T-cell (primary cell): ENCODE measurements around the gene MYRF. TPM values are rescaled to one million over a fixed set of nuclear protein-coding genes. Genes with fewer than 3 reads are reported as not detected.

ENCODE experiments used
- ATAC-seq, 4 experiments: fragments of 200-7000 bp in 3 of 4; fragments of 150-1000 bp in 1 of 4; cut with Tn5 transposase; replicated peaks in 1 of 4; 1 replicate in 3 of 4; 2 replicates in 1 of 4; pipeline ENCODE4 v1.10.0; 2021; ENCODE audit warnings: moderate library complexity in 3 of 4, mild to moderate bottlenecking in 2 of 4, moderate number of reproducible peaks in 1 of 4
- CTCF ChIA-PET, 2 donors: fragments of 300-600 bp; sonication (Branson Sonifier 250); formaldehyde crosslinking; loops; one replicate each; lab custom pipeline; 2022; ENCODE audit warnings: antibody characterized with exemption in 2 of 2; lab: Charles Lee
- POLR2A ChIA-PET, 2 donors: fragments of 300-600 bp; sonication (Branson Sonifier 250); formaldehyde crosslinking; loops; one replicate each; lab custom pipeline; 2022; ENCODE audit warnings: antibody characterized with exemption in 2 of 2; lab: Charles Lee
- DNase-seq, 35 experiments: peaks; one replicate each; pipeline versions ENCODE4 v3.0.0 to v3.0.0-alpha.2; 2013 to 2023
- H3K27ac ChIP-seq: one replicate; pipeline ENCODE4 v1.5.1; 2013; ENCODE audit warnings: low read length
- H3K27me3 ChIP-seq, 2 experiments: replicated peaks in 1 of 2; 1 replicate in 1 of 2; 2 replicates in 1 of 2; pipeline versions ENCODE4 v1.6.1 to v1.7.0; 2013; ENCODE audit warnings: low read length in 1 of 2, mixed read lengths in 1 of 2; ENCODE audit not compliant: control insufficient read depth in 2 of 2, insufficient read depth in 2 of 2; ENCODE audit errors: extremely low read depth in 1 of 2
- H3K36me3 ChIP-seq, 2 donors: 1 replicate in 1 of 2; 2 replicates in 1 of 2; pipeline versions ENCODE4 v1.6.1 to v1.7.0; 2013; ENCODE audit warnings: low read length in 1 of 2; ENCODE audit not compliant: control insufficient read depth in 2 of 2, insufficient read depth in 1 of 2; ENCODE audit errors: extremely low read depth in 1 of 2
- H3K4me1 ChIP-seq, 2 experiments: 1 replicate in 1 of 2; 2 replicates in 1 of 2; pipeline versions ENCODE4 v1.6.1 to v1.7.0; 2013; ENCODE audit warnings: low read length in 2 of 2, mixed read lengths in 1 of 2; ENCODE audit not compliant: insufficient read depth in 2 of 2, control insufficient read depth in 1 of 2; ENCODE audit errors: extremely low read depth in 1 of 2
- H3K4me3 ChIP-seq, 2 donors: 1 replicate in 1 of 2; 2 replicates in 1 of 2; pipeline versions ENCODE4 v1.5.1 to v1.7.0; 2013; ENCODE audit warnings: mild to moderate bottlenecking in 2 of 2, low read length in 1 of 2, moderate library complexity in 1 of 2; ENCODE audit not compliant: control insufficient read depth in 1 of 2; ENCODE audit errors: extremely low read depth in 1 of 2
- H3K9me3 ChIP-seq: 2 replicates; pipeline ENCODE4 v1.7.0; 2013
- H3K27ac Mint-ChIP-seq, 2 donors: one replicate each; pipeline ENCODE4 v1.8.0; 2020 to 2021; ENCODE audit warnings: mild to moderate bottlenecking in 2 of 2, mixed read lengths in 2 of 2
- H3K27me3 Mint-ChIP-seq, 2 donors: one replicate each; pipeline ENCODE4 v1.8.0; 2021 to 2022; ENCODE audit warnings: mixed read lengths in 2 of 2
- H3K36me3 Mint-ChIP-seq: one replicate; pipeline ENCODE4 v1.8.0; 2021; ENCODE audit warnings: mixed read lengths
- H3K4me1 Mint-ChIP-seq, 3 donors: one replicate each; pipeline ENCODE4 v1.8.0; 2020 to 2022; ENCODE audit warnings: mixed read lengths in 3 of 3, mild to moderate bottlenecking in 1 of 3
- H3K4me3 Mint-ChIP-seq, 3 donors: one replicate each; pipeline ENCODE4 v1.8.0; 2020 to 2022; ENCODE audit warnings: mild to moderate bottlenecking in 3 of 3, mixed read lengths in 3 of 3, moderate library complexity in 3 of 3
- H3K9me3 Mint-ChIP-seq, 3 donors: one replicate each; pipeline ENCODE4 v1.8.0; 2020 to 2022; ENCODE audit warnings: mixed read lengths in 3 of 3
- WGBS: methylation state at CpG from one replicate; pipeline ENCODE4 v1.1.5; 2013; ENCODE audit warnings: missing lambda C conversion rate; ENCODE audit not compliant: insufficient coverage; 5-methylcytosine and 5-hydroxymethylcytosine counted together
- total RNA-seq, 35 experiments: library from RNA in 6 of 35; stranded (reverse) in 6 of 35; fragments of 120-200 nt in 1 of 35; gene quantifications; one replicate each; pipeline versions ENCODE4 v1.2.1 to v1.2.4 and lab custom pipeline; 2013 to 2026

The MYRF gene
- total RNA-seq, 5 donors from 2014 or later (not counting 1 experiment from before 2014, with no cell fraction given) = 0.95 to 4.9 (median 1.5) TPM

GRCh38 chr11:61802605-61803004 is 50.2 kb downstream of the MYRF start:
- Histone ChIP-seq H3K4me1 (no peaks in the 10 kb centered on the region), H3K9me3 (no peaks in the 10 kb centered on the region), H3K27ac (no peak overlapping the region), H3K27me3 (no peaks in the 10 kb centered on the region), H3K36me3 (peaks cover 0 to 6% of the 10 kb centered on the region in 2 donors), H3K4me3 (no peak overlapping the region)
- ATAC-seq = no peak
- no peaks in the 10 kb centered on the region for H3K27me3 Mint-ChIP-seq
- POLR2A ChIA-PET = no interaction called here
- no peaks in the 10 kb centered on the region for H3K4me1 Mint-ChIP-seq
- H3K27ac Mint-ChIP-seq = no peak overlapping the region
- H3K4me3 Mint-ChIP-seq = no peak overlapping the region
- 87% methylated on average over 4 of the region's 6 CpGs for whole genome bisulfite sequencing
- no peaks in the 10 kb centered on the region for H3K9me3 Mint-ChIP-seq
- peaks cover 4% of the 10 kb centered on the region for H3K36me3 Mint-ChIP-seq
- CTCF ChIA-PET = interaction anchor here in 1 of 2 donors (0.6 kb wide), 1 partner anchor 185 kb away, joined by 4 read pairs; no protein-coding TSS in a partner anchor
- DNase-seq = no peak

DNA sequence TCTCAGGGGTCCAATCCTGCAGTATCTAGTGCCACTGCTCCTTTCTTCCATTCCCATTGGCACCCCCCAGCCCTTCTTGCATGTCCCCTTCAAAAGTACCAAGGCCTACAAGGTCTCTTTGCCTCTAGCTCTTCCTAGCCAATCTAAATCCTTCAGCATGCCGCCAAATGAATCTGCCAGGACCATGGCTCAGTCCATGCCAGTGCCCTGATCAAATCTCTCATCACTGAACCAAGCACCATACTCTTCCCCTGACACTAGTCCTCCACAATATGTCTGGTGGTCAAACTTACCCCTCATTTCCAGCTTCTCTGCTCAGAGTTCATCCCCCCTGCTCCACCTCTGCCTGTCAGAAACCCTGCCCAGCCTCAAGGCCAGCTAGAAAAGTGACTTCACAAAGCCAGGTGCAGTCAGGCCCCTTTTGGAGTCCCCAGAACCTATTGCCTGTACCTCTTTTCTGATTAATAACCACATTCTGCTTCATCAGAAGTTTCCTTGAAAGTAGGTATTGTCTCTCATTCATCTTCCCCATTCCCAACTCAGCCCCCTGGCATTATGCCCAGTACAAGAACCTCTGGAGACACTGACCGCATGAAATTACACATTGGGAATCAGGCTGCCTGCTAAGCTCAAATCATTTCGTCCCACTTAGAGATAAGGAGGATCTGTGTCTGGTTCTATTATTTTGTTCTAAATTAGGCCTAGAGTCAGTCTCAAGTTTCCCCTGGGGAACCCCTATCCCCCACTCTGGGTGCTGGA is 51.6 kb downstream of the MYRF start:
- Histone ChIP-seq H3K36me3 (peaks cover 0 to 6% of the 10 kb centered on the region in 2 donors), H3K27me3 (no peaks in the 10 kb centered on the region), H3K4me3 (no peak overlapping the region), H3K9me3 (no peaks in the 10 kb centered on the region), H3K4me1 (no peaks in the 10 kb centered on the region), H3K27ac (no peak overlapping the region)
- Mint-ChIP-seq H3K4me3 (no peak overlapping the region), H3K27me3 (no peaks in the 10 kb centered on the region), H3K9me3 (no peaks in the 10 kb centered on the region), H3K27ac (no peak overlapping the region), H3K4me1 (no peaks in the 10 kb centered on the region), H3K36me3 (peaks cover 4% of the 10 kb centered on the region)
- ChIA-PET CTCF (no interaction called here), POLR2A (no interaction called here)
- WGBS = 100% methylated on average over 1 of the region's 3 CpGs
- DNase-seq (no peak), ATAC-seq (no peak)

- POLR2A ChIA-PET = no interaction called here
- ATAC-seq = no peak
- H3K9me3 ChIP-seq = no peaks in the 10 kb centered on the region
- Mint-ChIP-seq H3K36me3 (peaks cover 4% of the 10 kb centered on the region), H3K27me3 (no peaks in the 10 kb centered on the region), H3K27ac (no peak overlapping the region), H3K4me3 (no peak overlapping the region), H3K4me1 (no peaks in the 10 kb centered on the region), H3K9me3 (no peaks in the 10 kb centered on the region)
- no peak overlapping the region for H3K4me3 ChIP-seq
- no peak for DNase-seq
- H3K27me3 ChIP-seq = no peaks in the 10 kb centered on the region
- H3K4me1 ChIP-seq = no peaks in the 10 kb centered on the region
- peaks cover 0 to 6% of the 10 kb centered on the region in 2 donors for H3K36me3 ChIP-seq
- H3K27ac ChIP-seq = no peak overlapping the region
- no CpG with 5 or more reads among the region's 1 CpG for WGBS
- CTCF ChIA-PET = no interaction called here
Measured at GRCh38 chr11:61805146-61805545, 52.7 kb downstream of the MYRF start.

GRCh38 chr11:61806785-61807184 is 54.3 kb downstream of the MYRF start:
- H3K4me3 Mint-ChIP-seq = no peak overlapping the region
- no peaks in the 10 kb centered on the region for H3K27me3 Mint-ChIP-seq
- Histone ChIP-seq H3K27ac (no peak overlapping the region), H3K36me3 (peaks cover 0 to 10% of the 10 kb centered on the region in 2 donors), H3K9me3 (no peaks in the 10 kb centered on the region), H3K4me3 (no peak overlapping the region), H3K27me3 (no peaks in the 10 kb centered on the region), H3K4me1 (no peaks in the 10 kb centered on the region)
- DNase-seq (no peak), ATAC-seq (no peak)
- no peaks in the 10 kb centered on the region for H3K36me3 Mint-ChIP-seq
- H3K9me3 Mint-ChIP-seq = no peaks in the 10 kb centered on the region
- POLR2A ChIA-PET = no interaction called here
- H3K4me1 Mint-ChIP-seq = no peaks in the 10 kb centered on the region
- CTCF ChIA-PET = interaction anchor here in 1 of 2 donors (0.6 kb wide), 1 partner anchor 57 kb away, joined by 5 read pairs; no protein-coding TSS in a partner anchor
- H3K27ac Mint-ChIP-seq = no peak overlapping the region
- 100% methylated on average over 2 of the region's 5 CpGs for WGBS

GRCh38 chr11:61810671-61811175 is 58.3 kb downstream of the MYRF start:
- peaks cover 9 to 11% of the 10 kb centered on the region in 2 experiments for H3K4me1 ChIP-seq
- 93% methylated on average over 5 of the region's 8 CpGs for WGBS
- no peak for ATAC-seq
- no peak for DNase-seq
- no peak overlapping the region for H3K27ac ChIP-seq
- H3K36me3 ChIP-seq = peaks cover 0 to 11% of the 10 kb centered on the region in 2 donors
- no peak overlapping the region for H3K4me3 ChIP-seq
- no peaks in the 10 kb centered on the region for H3K9me3 ChIP-seq
- H3K36me3 Mint-ChIP-seq = no peaks in the 10 kb centered on the region
- H3K27ac Mint-ChIP-seq = no peak overlapping the region
- no peaks in the 10 kb centered on the region for H3K9me3 Mint-ChIP-seq
- POLR2A ChIA-PET = no interaction called here
- H3K27me3 ChIP-seq = peaks cover 0 to 22% of the 10 kb centered on the region in 2 experiments
- CTCF ChIA-PET = no interaction called here
- peaks cover 4 to 11% (median 8%) of the 10 kb centered on the region in 3 donors for H3K4me1 Mint-ChIP-seq
- no peak overlapping the region for H3K4me3 Mint-ChIP-seq
- peaks cover 0 to 16% of the 10 kb centered on the region in 2 donors for H3K27me3 Mint-ChIP-seq

- Mint-ChIP-seq H3K36me3 (no peaks in the 10 kb centered on the region), H3K4me1 (peaks cover 10 to 16% (median 15%) of the 10 kb centered on the region in 3 donors), H3K4me3 (no peak overlapping the region), H3K27ac (no peak overlapping the region), H3K27me3 (peaks cover 0 to 23% of the 10 kb centered on the region in 2 donors), H3K9me3 (no peaks in the 10 kb centered on the region)
- POLR2A ChIA-PET = no interaction called here
- Histone ChIP-seq H3K9me3 (no peaks in the 10 kb centered on the region), H3K4me1 (peaks cover 12 to 21% of the 10 kb centered on the region in 2 experiments), H3K27me3 (peaks cover 0 to 31% of the 10 kb centered on the region in 2 experiments), H3K27ac (no peak overlapping the region), H3K4me3 (no peak overlapping the region), H3K36me3 (peaks cover 0 to 11% of the 10 kb centered on the region in 2 donors)
- no peak for ATAC-seq
- CTCF ChIA-PET = interaction anchor here in 1 of 2 donors (0.9 kb wide), 1 partner anchor 131 kb away, joined by 4 read pairs; no protein-coding TSS in a partner anchor
- DNase-seq = no peak
- WGBS = 90% methylated on average over 5 of the region's 5 CpGs
Measured at GRCh38 chr11:61811831-61812230, 59.4 kb downstream of the MYRF start.
